ENCODE measurements around the gene STAG2. TPM values are rescaled to one million over a fixed set of nuclear protein-coding genes. Genes with fewer than 3 reads are reported as not detected.

Gene STAG2
- total RNA-seq, 1 experiment from 2014 or later = 92.1 TPM

GRCh38 chrX:123990169-123990568 lies 28.7 kb downstream of the STAG2 start:
- H3F3A ChIP-seq (ENCODE audit: low read length, unreplicated experiment) = no peaks in the 10 kb centered on the region
- no peaks in the 10 kb centered on the region for H3K27me3 ChIP-seq (ENCODE audit: low read length)
- TF ChIP-seq EZH2phosphoT487 (IDR thresholded peaks at IDR 0.05; ENCODE audit: borderline replicate concordance, low read length) (no peak), CTCF (conservative IDR thresholded peaks at IDR 0.05; ENCODE audit: low read depth, low read length) (no peak), EZH2 (IDR thresholded peaks at IDR 0.05; ENCODE audit: low read length, unreplicated experiment) (no peak)
- H3K4me3 ChIP-seq (ENCODE audit: low read length) = no peak overlapping the region
- no peak for ATAC-seq
- no peaks in the 10 kb centered on the region for H3K9me3 ChIP-seq (ENCODE audit: low read length)
- no peak overlapping the region for H3K9ac ChIP-seq (ENCODE audit: low read length)
- no peak for DNase-seq
- no peak overlapping the region for H2AFZ ChIP-seq (ENCODE audit: low read length)
- H3K79me2 ChIP-seq (ENCODE audit: low read length) = peaks cover 90% of the 10 kb centered on the region
- intact Hi-C loops (cut with micrococcal nuclease) = no loop called here
- CTCF ChIA-PET = no interaction called here
- H3K9me2 ChIP-seq (replicated peaks; ENCODE audit: low read length) = no peaks in the 10 kb centered on the region
- no TSS peak for BruUV-seq (replicated peaks)
- no peak overlapping the region for H3K27ac ChIP-seq (ENCODE audit: low read length)
- POLR2A ChIA-PET (ENCODE audit: unreplicated experiment) = no interaction called here
- no peak overlapping the region for H3K4me2 ChIP-seq (ENCODE audit: low read length)
- H3K36me3 ChIP-seq (ENCODE audit: low read depth, low read length) = no peaks in the 10 kb centered on the region
- peaks cover 21% of the 10 kb centered on the region for H4K20me1 ChIP-seq (ENCODE audit: low read length)
- H3K4me1 ChIP-seq (ENCODE audit: insufficient read depth, low read length) = peaks cover 31% of the 10 kb centered on the region

GRCh38 chrX:123990602-123991001 lies 29.1 kb downstream of the STAG2 start:
- no peak overlapping the region for H3K4me3 ChIP-seq (ENCODE audit: low read length)
- H3K79me2 ChIP-seq (ENCODE audit: low read length) = peaks cover 90% of the 10 kb centered on the region
- no peaks in the 10 kb centered on the region for H3K9me2 ChIP-seq (replicated peaks; ENCODE audit: low read length)
- no peaks in the 10 kb centered on the region for H3K36me3 ChIP-seq (ENCODE audit: low read depth, low read length)
- ChIA-PET CTCF (no interaction called here), POLR2A (ENCODE audit: unreplicated experiment) (no interaction called here)
- no peaks in the 10 kb centered on the region for H3K9me3 ChIP-seq (ENCODE audit: low read length)
- ATAC-seq (no peak), DNase-seq (no peak)
- no peak overlapping the region for H3K4me2 ChIP-seq (ENCODE audit: low read length)
- H3K9ac ChIP-seq (ENCODE audit: low read length) = no peak overlapping the region
- no peak for TF ChIP-seq CTCF (conservative IDR thresholded peaks at IDR 0.05; ENCODE audit: low read depth, low read length)
- no peak for TF ChIP-seq EZH2phosphoT487 (IDR thresholded peaks at IDR 0.05; ENCODE audit: borderline replicate concordance, low read length)
- TF ChIP-seq EZH2 (IDR thresholded peaks at IDR 0.05; ENCODE audit: low read length, unreplicated experiment) = no peak
- H4K20me1 ChIP-seq (ENCODE audit: low read length) = peaks cover 21% of the 10 kb centered on the region
- no peaks in the 10 kb centered on the region for H3K27me3 ChIP-seq (ENCODE audit: low read length)
- no peaks in the 10 kb centered on the region for H3F3A ChIP-seq (ENCODE audit: low read length, unreplicated experiment)
- intact Hi-C loops (cut with micrococcal nuclease) = no loop called here
- peaks cover 31% of the 10 kb centered on the region for H3K4me1 ChIP-seq (ENCODE audit: insufficient read depth, low read length)
- no peak overlapping the region for H2AFZ ChIP-seq (ENCODE audit: low read length)
- H3K27ac ChIP-seq (ENCODE audit: low read length) = no peak overlapping the region
- no TSS peak for BruUV-seq (replicated peaks)

- BruUV-seq (replicated peaks) = no TSS peak
- DNase-seq (peak; percentile 76), ATAC-seq (peak; percentile 81)
- TF ChIP-seq CTCF (conservative IDR thresholded peaks at IDR 0.05; ENCODE audit: low read depth, low read length) = no peak
- TF ChIP-seq EZH2phosphoT487 (IDR thresholded peaks at IDR 0.05; ENCODE audit: borderline replicate concordance, low read length) = no peak
- TF ChIP-seq EZH2 (IDR thresholded peaks at IDR 0.05; ENCODE audit: low read length, unreplicated experiment) = no peak
- POLR2A ChIA-PET (ENCODE audit: unreplicated experiment) = interaction anchor here (0.5 to 0.6 kb wide), 2 partner anchors 10 to 34 kb away, joined by 3 to 40 read pairs; no protein-coding TSS in a partner anchor
- peaks cover 94% of the 10 kb centered on the region for H3K79me2 ChIP-seq (ENCODE audit: low read length)
- H3K9ac ChIP-seq (ENCODE audit: low read length) = no peak overlapping the region
- peaks cover 21% of the 10 kb centered on the region for H4K20me1 ChIP-seq (ENCODE audit: low read length)
- no peaks in the 10 kb centered on the region for H3K36me3 ChIP-seq (ENCODE audit: low read depth, low read length)
- H3K4me1 ChIP-seq (ENCODE audit: insufficient read depth, low read length) = peaks cover 29% of the 10 kb centered on the region
- H3K9me2 ChIP-seq (replicated peaks; ENCODE audit: low read length) = no peaks in the 10 kb centered on the region
- no peak overlapping the region for H2AFZ ChIP-seq (ENCODE audit: low read length)
- CTCF ChIA-PET = interaction anchor here (0.6 kb wide), 1 partner anchor 113 kb away, joined by 8 read pairs; no protein-coding TSS in a partner anchor
- intact Hi-C loops (cut with micrococcal nuclease) = no loop called here
- no peaks in the 10 kb centered on the region for H3K27me3 ChIP-seq (ENCODE audit: low read length)
- peak overlapping the region; percentile 31 for H3K4me2 ChIP-seq (ENCODE audit: low read length)
- no peaks in the 10 kb centered on the region for H3F3A ChIP-seq (ENCODE audit: low read length, unreplicated experiment)
- peak overlapping the region; percentile 55 for H3K27ac ChIP-seq (ENCODE audit: low read length)
- H3K4me3 ChIP-seq (ENCODE audit: low read length) = no peak overlapping the region
- no peaks in the 10 kb centered on the region for H3K9me3 ChIP-seq (ENCODE audit: low read length)
Observed at GRCh38 chrX:123993326-123993725, 31.8 kb downstream of the STAG2 start.
